Thymus (tissue), 11 donors: ENCODE data around the gene PEMT. TPM values are rescaled to one million over a fixed set of nuclear protein-coding genes. Genes with fewer than 3 reads are reported as not detected.

ENCODE experiments used
- DNase-seq, 9 donors: peaks; one replicate each; pipeline ENCODE4 v3.0.0-alpha.2; 2013; ENCODE audit warnings: low spot score in 9 of 9, low read depth in 6 of 9, missing footprints in 1 of 9
- H3K27ac ChIP-seq, 2 donors: one replicate each; pipeline ENCODE4 v1.5.1; 2013; ENCODE audit warnings: control low read depth in 1 of 2, low read depth in 1 of 2, low read length in 1 of 2, mild to moderate bottlenecking in 1 of 2, moderate library complexity in 1 of 2
- H3K27me3 ChIP-seq, 2 donors: one replicate each; pipeline ENCODE4 v1.5.1; 2013; ENCODE audit warnings: low read length in 1 of 2; ENCODE audit not compliant: control insufficient read depth in 2 of 2, insufficient read depth in 1 of 2
- H3K36me3 ChIP-seq, 2 donors: one replicate each; pipeline ENCODE4 v1.5.1; 2013; ENCODE audit warnings: low read length in 1 of 2, mild to moderate bottlenecking in 1 of 2, moderate library complexity in 1 of 2; ENCODE audit not compliant: control insufficient read depth in 2 of 2, insufficient read depth in 2 of 2
- H3K4me1 ChIP-seq, 2 donors: one replicate each; pipeline ENCODE4 v1.5.1; 2013; ENCODE audit warnings: low read length in 2 of 2; ENCODE audit not compliant: control insufficient read depth in 2 of 2, insufficient read depth in 2 of 2
- H3K4me3 ChIP-seq, 2 donors: one replicate each; pipeline ENCODE4 v1.5.1; 2013; ENCODE audit warnings: low read length in 2 of 2, control low read depth in 1 of 2, mild to moderate bottlenecking in 1 of 2
- H3K9me3 ChIP-seq, 2 donors: one replicate each; pipeline ENCODE4 v1.5.1; 2013; ENCODE audit warnings: low read length in 1 of 2, mild to moderate bottlenecking in 1 of 2; ENCODE audit not compliant: control insufficient read depth in 2 of 2, insufficient read depth in 1 of 2
- WGBS: extraction: QIAGEN DNeasy Blood & Tissue Kit; methylation state at CpG from one replicate; pipeline ENCODE4 v1.1.7; 2013; 5-methylcytosine and 5-hydroxymethylcytosine counted together
- polyA plus RNA-seq: library from polyadenylated mRNA; stranded (reverse); fragments of 200-250 nt; gene quantifications from one replicate; pipeline ENCODE4 v1.2.3, GENCODE V29; 2013
- total RNA-seq: library from RNA; stranded (reverse); fragments of 120-200 nt; gene quantifications from one replicate; pipeline ENCODE4 v1.2.4, GENCODE V29; 2013
- donor health status: healthy.

Gene PEMT
- total and polyA plus RNA-seq, 2 donors: 14.1 to 67.8 TPM

GRCh38 chr17:17481860-17482259 is 109.6 kb downstream of the PEMT start:
- DNase-seq: no peak
- H3K4me1 ChIP-seq: peaks cover 42 to 79% of the 10 kb centered on the region in 2 donors
- 95% methylated on average over 5 of the region's 5 CpGs for WGBS
- no peak overlapping the region for H3K4me3 ChIP-seq
- peaks cover 0 to 14% of the 10 kb centered on the region in 2 donors for H3K9me3 ChIP-seq
- H3K36me3 ChIP-seq: peaks cover 8 to 42% of the 10 kb centered on the region in 2 donors
- peak overlapping the region in 1 of 2 donors; percentile 83 for H3K27ac ChIP-seq
- no peaks in the 10 kb centered on the region for H3K27me3 ChIP-seq

GRCh38 chr17:17480593-17481148 is 110.8 kb downstream of the PEMT start:
- Histone ChIP-seq H3K4me3 (no peak overlapping the region), H3K36me3 (peaks cover 6 to 37% of the 10 kb centered on the region in 2 donors), H3K4me1 (peaks cover 42 to 82% of the 10 kb centered on the region in 2 donors), H3K9me3 (peaks cover 0 to 10% of the 10 kb centered on the region in 2 donors), H3K27me3 (no peaks in the 10 kb centered on the region), H3K27ac (peak overlapping the region; percentile 44 to 83)
- peak in 3 of 9 donors; percentile 24 to 58 (median 27) for DNase-seq
- 24% methylated on average over 6 of the region's 6 CpGs for WGBS

- Histone ChIP-seq H3K4me1 (peaks cover 38 to 68% of the 10 kb centered on the region in 2 donors), H3K27me3 (no peaks in the 10 kb centered on the region), H3K27ac (no peak overlapping the region), H3K4me3 (no peak overlapping the region), H3K9me3 (peaks cover 0 to 2% of the 10 kb centered on the region in 2 donors), H3K36me3 (peaks cover 3 to 26% of the 10 kb centered on the region in 2 donors)
- WGBS: 99% methylated on average over 3 of the region's 3 CpGs
- DNase-seq: no peak
Observed at GRCh38 chr17:17479209-17479608, 112.3 kb downstream of the PEMT start.

- Histone ChIP-seq H3K4me3 (peak within 1 kb of the TSS; percentile 67 to 84), H3K27me3 (no peaks in the 10 kb centered on the region), H3K9me3 (no peaks in the 10 kb centered on the region), H3K4me1 (peaks cover 25 to 53% of the 10 kb centered on the region in 2 donors), H3K27ac (peak within 1 kb of the TSS; percentile 86 to 91), H3K36me3 (peaks cover 2 to 18% of the 10 kb centered on the region in 2 donors)
- peak; percentile 86 to 95 (median 94) for DNase-seq
- under 1% methylated on average over 47 of the region's 47 CpGs for WGBS
Observed at GRCh38 chr17:17476865-17477467, 114.5 kb downstream of the PEMT start, which contains the start of gene MED9. TSS of gene MED9 (plus strand) at chr17:17477000. CDS start at chr17:17477042, 42 bp downstream.

GRCh38 chr17:17474341-17474740 is 117.2 kb downstream of the PEMT start:
- peaks cover 0 to 3% of the 10 kb centered on the region in 2 donors for H3K27me3 ChIP-seq
- peaks cover 11 to 28% of the 10 kb centered on the region in 2 donors for H3K4me1 ChIP-seq
- H3K9me3 ChIP-seq: no peaks in the 10 kb centered on the region
- no peak for DNase-seq
- no peak overlapping the region for H3K27ac ChIP-seq
- WGBS: 95% methylated on average over 7 of the region's 7 CpGs
- H3K4me3 ChIP-seq: no peak overlapping the region
- H3K36me3 ChIP-seq: peaks cover 0 to 5% of the 10 kb centered on the region in 2 donors

- 90% methylated on average over 8 of the region's 8 CpGs for WGBS
- H3K4me3 ChIP-seq: no peak overlapping the region
- peaks cover 0 to 3% of the 10 kb centered on the region in 2 donors for H3K9me3 ChIP-seq
- no peaks in the 10 kb centered on the region for H3K36me3 ChIP-seq
- DNase-seq: no peak
- peaks cover under 1 to 12% of the 10 kb centered on the region in 2 donors for H3K4me1 ChIP-seq
- H3K27ac ChIP-seq: no peak overlapping the region
- H3K27me3 ChIP-seq: peaks cover 0 to 3% of the 10 kb centered on the region in 2 donors
Observed at GRCh38 chr17:17472333-17472920, 119.1 kb downstream of the PEMT start.

DNA sequence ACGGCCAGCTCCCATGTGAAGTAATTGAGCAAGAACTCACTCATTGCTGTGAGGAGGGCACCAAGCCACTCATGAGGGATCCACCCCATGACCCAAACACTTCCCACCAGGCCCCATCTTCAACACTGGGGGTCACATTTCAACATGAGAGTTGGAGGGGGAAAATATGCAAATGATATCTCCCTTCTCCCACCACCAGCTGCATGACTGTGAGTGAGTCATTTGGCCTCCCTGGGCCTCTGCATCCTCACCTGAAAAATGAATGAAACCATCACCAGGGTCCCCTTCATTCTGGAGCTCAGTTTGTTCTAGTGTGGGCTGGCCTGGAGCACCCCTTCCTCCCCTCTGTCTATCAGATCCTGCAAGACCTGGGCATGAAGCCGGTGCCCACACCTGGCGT is 121.5 kb downstream of the PEMT start:
- peaks cover 0 to 3% of the 10 kb centered on the region in 2 donors for H3K27me3 ChIP-seq
- 100% methylated on average over 3 of the region's 3 CpGs for WGBS
- no peak overlapping the region for H3K27ac ChIP-seq
- no peak overlapping the region for H3K4me3 ChIP-seq
- DNase-seq: no peak
- peaks cover 0 to 3% of the 10 kb centered on the region in 2 donors for H3K9me3 ChIP-seq
- H3K4me1 ChIP-seq: peaks cover 0 to 4% of the 10 kb centered on the region in 2 donors
- H3K36me3 ChIP-seq: no peaks in the 10 kb centered on the region

GRCh38 chr17:17469358-17469757 is 122.2 kb downstream of the PEMT start:
- WGBS: 100% methylated on average over 4 of the region's 4 CpGs
- no peak overlapping the region for H3K27ac ChIP-seq
- peaks cover 0 to 3% of the 10 kb centered on the region in 2 donors for H3K27me3 ChIP-seq

More at GRCh38 chr17:17469358-17469757, 122.2 kb downstream of the PEMT start:
- Histone ChIP-seq H3K36me3 (no peaks in the 10 kb centered on the region), H3K4me3 (no peak overlapping the region), H3K4me1 (peaks cover 0 to 4% of the 10 kb centered on the region in 2 donors), H3K9me3 (peaks cover 0 to 3% of the 10 kb centered on the region in 2 donors)
- no peak for DNase-seq
